Large intestine (tissue), 3 donors: ENCODE data around the gene HSPB9. TPM values are rescaled to one million over a fixed set of nuclear protein-coding genes. Genes with fewer than 3 reads are reported as not detected.

ENCODE experiments used
- DNase-seq, 2 donors: peaks; one replicate each; pipeline versions ENCODE4 v3.0.0 to v3.0.0-alpha.2; 2013
- H3K27ac ChIP-seq: one replicate; pipeline ENCODE4 v1.5.1; 2013; ENCODE audit warnings: low read length
- H3K27me3 ChIP-seq: 2 replicates; pipeline ENCODE4 v1.6.1; 2013; ENCODE audit warnings: low read length; ENCODE audit not compliant: control insufficient read depth, insufficient read depth
- H3K36me3 ChIP-seq: 2 replicates; pipeline ENCODE4 v1.6.1; 2013; ENCODE audit warnings: low read length; ENCODE audit not compliant: control insufficient read depth, insufficient read depth
- H3K4me1 ChIP-seq: one replicate; pipeline ENCODE4 v1.6.1; 2013; ENCODE audit warnings: low read length; ENCODE audit not compliant: control insufficient read depth, insufficient read depth
- H3K4me3 ChIP-seq: one replicate; pipeline ENCODE4 v1.5.1; 2013; ENCODE audit warnings: low read length
- H3K9me3 ChIP-seq: one replicate; pipeline ENCODE4 v1.6.1; 2013; ENCODE audit warnings: mild to moderate bottlenecking, low read depth, low read length, moderate library complexity; ENCODE audit not compliant: control insufficient read depth
- WGBS: methylation state at CpG from one replicate; pipeline ENCODE4 v1.1.5; 2013; ENCODE audit warnings: low lambda C conversion rate; ENCODE audit not compliant: insufficient coverage; 5-methylcytosine and 5-hydroxymethylcytosine counted together
- polyA plus RNA-seq: library from polyadenylated mRNA; unstranded; fragments of 120-200 nt; gene quantifications from one replicate; pipeline ENCODE4 v1.2.1, GENCODE V29; 2013

HSPB9 gene
- polyA plus RNA-seq, 1 donor, result 0.40 TPM

DNA sequence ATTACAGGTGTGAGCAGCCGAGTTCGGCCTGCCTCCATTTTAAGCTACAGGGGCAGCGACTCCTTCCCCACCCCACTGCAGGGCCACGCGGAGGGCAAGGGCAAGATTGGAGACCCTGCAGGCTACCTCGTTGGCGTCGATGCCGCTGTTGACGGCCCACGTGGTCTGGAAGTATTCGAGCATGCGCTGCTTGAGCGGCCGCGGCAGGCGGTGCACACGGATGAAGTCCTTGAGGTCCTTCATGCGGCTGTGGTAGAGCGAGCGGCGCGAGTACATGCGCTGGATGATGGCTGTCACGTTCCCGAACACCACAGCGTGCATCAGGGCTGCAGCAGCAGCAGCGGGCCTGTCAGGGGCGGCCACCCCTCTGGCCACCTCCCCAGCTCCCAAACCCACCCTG lies 46.7 kb downstream of the HSPB9 start:
- no peaks in the 10 kb centered on the region for H3K36me3 ChIP-seq
- no CpG with 5 or more reads among the region's 29 CpGs for WGBS
- H3K27me3 ChIP-seq, result peaks cover 11% of the 10 kb centered on the region
- H3K9me3 ChIP-seq, result no peaks in the 10 kb centered on the region
- H3K4me1 ChIP-seq, result no peaks in the 10 kb centered on the region
- H3K4me3 ChIP-seq, result no peak overlapping the region
- no peak overlapping the region for H3K27ac ChIP-seq
- no peak for DNase-seq

DNA sequence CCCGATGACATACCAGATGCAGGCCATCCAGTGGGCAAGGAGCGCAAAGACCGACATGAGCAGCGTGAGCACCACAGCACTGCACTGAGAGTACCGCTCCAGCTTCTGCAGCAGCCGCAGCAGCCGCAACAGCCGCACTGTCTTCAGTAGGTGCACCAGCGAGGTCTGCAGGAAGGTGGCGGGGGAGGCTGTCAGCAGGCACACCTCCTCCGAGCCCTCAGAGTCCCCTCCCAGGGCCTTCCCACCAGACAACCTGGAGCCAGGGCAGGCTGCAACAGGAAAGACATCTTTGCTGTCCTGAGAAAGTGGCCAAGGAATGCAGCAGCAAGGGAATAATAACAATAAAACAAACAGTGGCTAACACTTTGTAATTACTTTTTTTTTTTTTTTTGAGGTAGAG lies 49.2 kb downstream of the HSPB9 start:
- Histone ChIP-seq H3K36me3 (no peaks in the 10 kb centered on the region), H3K9me3 (no peaks in the 10 kb centered on the region), H3K27me3 (peaks cover 11% of the 10 kb centered on the region), H3K27ac (no peak overlapping the region), H3K4me1 (no peaks in the 10 kb centered on the region), H3K4me3 (no peak overlapping the region)
- no peak for DNase-seq
- WGBS, result no CpG with 5 or more reads among the region's 11 CpGs

Other genes starting within 250 kb of the HSPB9 start
- 99.7 TPM for gene ACLY, start 203.9 kb upstream of the HSPB9 start, polyA plus RNA-seq
- 0.87 TPM for gene ODAD4, start 192.2 kb upstream of the HSPB9 start, polyA plus RNA-seq
- gene CNP, start 156.0 kb upstream of the HSPB9 start, polyA plus RNA-seq, result 47.6 TPM
- 93.0 TPM for gene DNAJC7, start 105.4 kb upstream of the HSPB9 start, polyA plus RNA-seq
- gene NKIRAS2, start 102.7 kb upstream of the HSPB9 start, polyA plus RNA-seq, result 42.8 TPM
- 2.4 TPM for gene C17orf113, start 72.2 kb upstream of the HSPB9 start, polyA plus RNA-seq
- gene ZNF385C, start 24.3 kb upstream of the HSPB9 start, polyA plus RNA-seq, result 1.4 TPM
- 11.8 TPM for gene DHX58, start 10.1 kb upstream of the HSPB9 start, polyA plus RNA-seq
- gene KAT2A, start 1.4 kb upstream of the HSPB9 start, polyA plus RNA-seq, result 49.1 TPM
- 182 TPM for gene RAB5C, start 32.2 kb downstream of the HSPB9 start, polyA plus RNA-seq
- 0.36 TPM for gene KCNH4, start 58.3 kb downstream of the HSPB9 start, polyA plus RNA-seq
- gene HCRT, start 62.6 kb downstream of the HSPB9 start, polyA plus RNA-seq, result 0.13 TPM
- gene GHDC, start 71.7 kb downstream of the HSPB9 start, polyA plus RNA-seq, result 30.1 TPM
- gene STAT5B, start 153.6 kb downstream of the HSPB9 start, polyA plus RNA-seq, result 57.7 TPM
- 14.2 TPM for gene STAT5A, start 165.7 kb downstream of the HSPB9 start, polyA plus RNA-seq